Right ventricle myocardium inferior (tissue), 1 donor: ENCODE results near the gene SCARB1. TPM values are rescaled to one million over a fixed set of nuclear protein-coding genes. Genes with fewer than 3 reads are reported as not detected.
A peak's percentile ranks its signal among the peaks of the same experiment; 100 is the strongest.

ENCODE experiments used
- ATAC-seq: fragments of 200-7000 bp; cut with Tn5 transposase; one replicate; pipeline ENCODE4 v1.9.1; 2020; ENCODE audit warnings: mild to moderate bottlenecking, moderate library complexity
- DNase-seq: peaks from one replicate; pipeline ENCODE4 v3.0.0; 2021; ENCODE audit errors: missing footprints
- intact Hi-C: fragments of 100-400 bp; cut with DNase I; formaldehyde crosslinking; loops from one replicate; pipeline ENCODE4 v1.11.0; 2022
- total RNA-seq: library from RNA; stranded (reverse); fragmentation: NEBNext Ultra II Directional; extraction: Animal tissue kit (Norgen Biotek cat#: 25700); gene quantifications from one replicate; pipeline ENCODE4 v1.2.1, GENCODE V29; 2021
- donor health status: DM: no; HTN: yes; CAD: no; lungs with severe emphysema.

Gene SCARB1
- total RNA-seq, 1 donor from 2014 or later = 14.1 TPM

DNA sequence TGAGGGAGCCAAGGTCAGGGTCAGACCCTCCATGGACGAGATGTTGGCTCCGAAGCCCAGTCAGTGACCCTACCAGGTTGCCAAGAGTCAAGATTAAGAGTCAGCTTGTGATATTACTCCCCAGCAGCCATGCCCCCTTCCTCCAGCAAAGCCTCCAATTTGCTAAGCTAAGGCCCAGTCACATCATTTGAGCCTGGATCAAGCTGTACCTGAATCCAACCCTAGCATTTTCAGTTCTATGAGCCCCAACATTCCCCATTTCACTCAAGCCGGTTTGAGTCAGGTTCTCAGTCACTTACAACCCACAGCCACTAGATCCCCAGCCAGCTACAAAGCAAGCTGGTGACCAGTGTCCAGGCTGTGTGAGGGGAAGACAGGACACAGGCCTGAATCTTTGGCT is 49.9 kb downstream of the SCARB1 start:
- ATAC-seq (no peak), DNase-seq (no peak)
- intact Hi-C loops = no loop called here

DNA sequence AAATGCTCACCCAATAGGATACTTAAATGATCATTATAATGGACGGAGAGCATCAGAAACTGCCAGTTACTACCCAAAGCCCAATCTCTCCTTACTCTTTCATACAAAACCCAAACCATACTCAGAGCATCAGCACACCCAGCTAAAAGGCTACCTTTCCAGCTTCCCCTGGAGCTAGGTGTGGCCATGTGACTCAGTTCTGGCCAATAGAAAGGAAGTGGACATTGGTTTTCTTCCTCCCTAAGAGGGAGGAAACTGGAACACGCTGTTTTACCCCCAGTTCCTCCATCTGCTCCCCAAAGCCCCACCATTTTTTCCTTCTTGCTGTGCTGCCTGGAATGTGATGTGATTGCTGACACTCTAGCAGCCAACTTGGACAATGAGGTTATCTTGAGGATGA is 50.7 kb downstream of the SCARB1 start:
- ATAC-seq (no peak), DNase-seq (no peak)
- intact Hi-C loops = no loop called here

DNA sequence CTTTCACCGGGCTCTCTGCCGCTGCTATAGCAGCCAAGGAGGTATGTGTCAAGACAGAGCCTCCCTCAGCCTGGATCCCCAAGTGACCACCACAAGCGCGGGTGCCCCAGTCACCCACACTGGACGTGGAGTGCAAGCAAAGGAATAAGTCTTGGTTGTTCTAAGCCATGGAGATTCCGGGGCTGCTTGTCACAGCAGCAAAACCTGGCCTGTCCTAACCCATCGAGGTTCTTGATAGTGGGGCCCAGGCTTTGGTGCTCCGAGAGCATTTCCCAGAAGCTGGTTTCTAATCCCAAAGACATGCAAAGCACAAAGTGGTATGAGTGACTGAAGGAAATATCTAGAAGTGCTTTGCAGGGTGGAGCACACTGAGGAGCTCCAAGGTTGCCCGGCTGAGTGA is 51.3 kb downstream of the SCARB1 start:
- ATAC-seq (no peak), DNase-seq (no peak)
- intact Hi-C loops = no loop called here

DNA sequence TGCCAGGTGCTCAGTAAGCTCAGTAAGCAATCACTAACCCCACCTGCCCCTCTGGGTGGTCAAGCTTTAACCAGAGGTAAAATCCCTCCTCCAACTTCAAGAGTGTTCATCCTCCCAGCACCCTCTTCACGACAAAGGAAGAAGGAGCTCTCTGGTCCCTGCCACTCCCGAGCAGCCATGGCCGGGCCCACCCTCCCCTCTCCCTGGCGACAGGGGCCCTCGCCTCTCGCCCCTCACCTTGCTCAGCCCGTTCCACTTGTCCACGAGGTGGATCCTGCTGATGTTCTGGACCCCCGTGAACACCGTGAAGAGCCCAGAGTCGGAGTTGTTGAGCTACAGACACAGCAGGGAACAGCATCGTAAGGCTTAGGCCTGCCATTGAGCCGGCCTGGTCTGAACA is 52.0 kb downstream of the SCARB1 start:
- no peak for DNase-seq
- intact Hi-C loops = no loop called here

DNA sequence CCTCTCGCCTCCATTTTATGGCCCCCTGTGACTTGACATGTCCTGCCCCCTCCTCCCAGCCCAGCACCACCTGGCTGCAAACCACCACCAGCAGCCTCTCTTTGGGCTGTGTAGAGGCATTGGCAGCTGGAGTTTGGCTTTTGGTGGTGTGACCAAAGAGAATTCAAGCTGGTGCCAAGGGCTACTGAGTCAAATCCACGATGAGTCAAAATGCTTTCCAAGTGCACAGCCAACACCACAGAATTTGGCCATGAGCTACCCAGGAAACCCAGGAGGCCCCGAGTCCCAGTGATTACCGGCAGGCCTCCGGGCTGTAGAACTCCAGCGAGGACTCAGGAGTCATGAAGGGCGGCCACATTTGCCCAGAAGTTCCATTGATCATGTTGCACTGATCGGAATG is 53.8 kb downstream of the SCARB1 start:
- DNase-seq (no peak), ATAC-seq (no peak)
- intact Hi-C loops = loop anchor here (10.0 kb wide), 1 partner anchor 75 kb away; no protein-coding TSS in a partner anchor

More for the DNA sequence above, 52.0 kb downstream of the SCARB1 start:
- ATAC-seq = no peak

DNA sequence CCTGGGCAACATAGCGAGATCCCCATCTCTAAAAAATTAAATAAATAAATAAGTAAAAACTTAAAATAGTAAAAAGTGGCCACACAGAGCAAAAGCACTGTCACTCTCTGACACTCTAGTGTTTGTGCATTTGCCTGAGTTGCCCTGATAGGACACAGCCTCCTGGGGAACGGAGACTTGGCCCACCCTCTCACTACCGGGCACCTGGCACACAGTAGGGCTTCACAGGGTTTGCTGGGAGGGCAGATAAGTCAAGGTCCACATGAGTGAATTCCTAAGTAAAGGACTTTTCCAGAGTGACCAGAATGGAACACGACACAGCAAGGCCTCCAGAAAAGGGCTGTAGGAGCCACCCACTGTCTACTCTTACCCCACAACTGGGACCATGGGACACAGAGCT is 54.3 kb downstream of the SCARB1 start:
- intact Hi-C loops = loop anchor here (10.0 kb wide), 1 partner anchor 75 kb away; no protein-coding TSS in a partner anchor
- no peak for DNase-seq
- ATAC-seq = no peak

DNA sequence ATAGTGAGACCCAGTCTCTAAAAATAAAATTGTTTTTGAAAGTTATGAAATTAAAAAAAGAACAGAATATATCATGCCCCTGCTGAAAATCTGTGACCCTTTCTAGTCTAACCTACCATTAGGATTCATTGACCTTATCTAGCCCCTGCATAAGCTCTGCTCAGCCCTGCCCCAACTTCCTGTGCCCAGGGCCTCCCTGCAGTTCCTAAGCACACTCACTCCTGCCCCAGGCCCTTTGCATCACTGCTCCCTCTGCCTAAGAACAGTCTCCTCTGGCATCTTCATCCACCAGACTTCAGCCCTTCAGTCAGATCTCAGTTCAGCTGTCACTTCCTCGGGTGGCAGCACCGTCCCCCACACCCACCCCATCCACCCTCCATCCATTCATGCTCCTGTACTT is 55.4 kb downstream of the SCARB1 start:
- ATAC-seq = no peak
- no peak for DNase-seq
- intact Hi-C loops = loop anchor here (10.0 kb wide), 1 partner anchor 77 kb away; no protein-coding TSS in a partner anchor

DNA sequence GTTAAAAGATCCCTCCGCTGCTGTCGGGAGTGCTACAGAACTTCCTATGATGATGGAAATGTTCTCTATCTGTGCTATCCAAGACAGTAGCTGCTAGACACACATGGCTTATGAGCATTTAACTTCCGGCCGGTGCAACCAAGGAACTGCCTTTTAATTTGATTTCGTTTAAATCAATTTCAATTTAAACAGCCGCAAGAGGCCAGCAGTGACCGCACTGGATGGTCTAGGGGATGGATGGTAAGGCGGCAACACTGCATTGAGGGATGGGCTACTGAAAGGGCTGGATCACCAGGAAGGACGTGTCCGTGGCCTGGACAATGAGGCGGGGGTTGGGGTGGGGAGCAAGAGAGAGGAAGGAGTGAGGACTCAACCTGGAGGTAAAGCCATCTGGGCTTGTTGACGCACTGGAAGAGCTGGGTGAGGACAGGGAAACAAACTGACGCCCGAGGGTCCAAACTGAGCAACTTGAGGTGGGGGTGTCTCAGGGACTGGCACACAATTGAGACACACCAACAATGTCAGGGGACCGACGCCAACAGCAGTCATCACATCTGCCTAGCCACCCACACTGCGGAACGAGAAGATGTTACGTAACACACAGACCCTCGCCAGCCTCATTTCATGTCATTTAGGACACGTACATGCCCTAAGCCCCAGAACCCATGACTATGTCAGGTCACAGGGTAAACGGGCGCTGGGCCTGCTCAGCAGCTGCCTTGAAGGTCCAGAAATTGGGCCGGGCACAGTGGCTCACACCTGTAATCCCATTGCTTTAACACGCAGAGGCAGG is 57.6 kb downstream of the SCARB1 start:
- no peak for ATAC-seq
- intact Hi-C loops = loop anchor here (10.0 kb wide), 1 partner anchor 79 kb away; no protein-coding TSS in a partner anchor

DNA sequence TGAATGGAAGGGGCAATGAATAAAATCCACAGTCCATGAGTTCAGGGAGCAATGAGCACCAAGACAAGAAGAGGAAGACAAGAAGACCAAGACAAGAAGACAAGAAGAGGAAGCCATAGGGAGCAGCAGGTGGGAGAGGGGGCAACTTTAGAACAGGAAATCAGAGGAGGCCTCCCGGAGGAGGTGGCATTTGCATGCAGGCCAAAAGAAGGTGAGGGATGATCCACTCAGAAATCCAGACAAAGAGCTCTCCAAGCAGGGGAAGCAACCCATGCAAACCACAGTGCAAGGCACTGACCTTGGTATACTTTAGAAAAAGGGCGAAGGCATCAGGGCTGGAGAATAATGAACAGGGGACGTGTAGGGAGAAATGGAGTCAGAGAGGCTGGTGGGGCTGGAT is 58.6 kb downstream of the SCARB1 start:
- DNase-seq = no peak
- no peak for ATAC-seq
- intact Hi-C loops = loop anchor here (10.0 kb wide), 1 partner anchor 80 kb away; no protein-coding TSS in a partner anchor

More for the DNA sequence above, 57.6 kb downstream of the SCARB1 start:
- DNase-seq = no peak

DNA sequence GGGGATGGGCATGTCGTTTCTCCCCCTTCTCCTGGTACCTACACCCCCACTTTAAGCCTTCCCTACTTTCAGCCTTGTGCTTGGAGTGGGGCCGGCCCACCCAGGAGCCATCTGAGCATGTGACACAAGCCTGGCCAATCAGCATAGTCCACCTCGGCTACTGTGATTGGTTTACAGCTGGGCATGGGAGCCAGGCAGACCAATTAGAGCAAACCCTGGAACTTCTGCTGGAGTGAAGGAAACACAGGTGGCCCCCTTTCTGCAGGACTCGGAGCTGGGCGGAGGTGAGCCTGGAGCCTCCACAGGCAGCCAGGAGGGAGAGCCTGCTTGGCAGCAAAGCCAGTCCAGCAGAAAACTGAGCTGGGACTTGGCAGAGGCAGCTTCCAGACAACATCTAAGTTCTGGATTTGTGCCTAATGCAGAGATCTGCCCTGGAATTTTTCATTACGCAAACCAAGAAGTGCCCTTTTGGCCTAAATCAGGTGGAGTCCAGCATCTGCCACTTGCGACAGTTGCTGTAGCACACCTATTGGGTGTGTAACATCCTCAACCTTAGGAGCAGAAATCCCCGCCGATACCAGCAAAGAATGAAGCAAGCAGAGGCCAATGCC is 59.5 kb downstream of the SCARB1 start:
- DNase-seq (no peak), ATAC-seq (peak; percentile 63)
- intact Hi-C loops = loop anchor here (10.0 kb wide), 1 partner anchor 81 kb away; no protein-coding TSS in a partner anchor

DNA sequence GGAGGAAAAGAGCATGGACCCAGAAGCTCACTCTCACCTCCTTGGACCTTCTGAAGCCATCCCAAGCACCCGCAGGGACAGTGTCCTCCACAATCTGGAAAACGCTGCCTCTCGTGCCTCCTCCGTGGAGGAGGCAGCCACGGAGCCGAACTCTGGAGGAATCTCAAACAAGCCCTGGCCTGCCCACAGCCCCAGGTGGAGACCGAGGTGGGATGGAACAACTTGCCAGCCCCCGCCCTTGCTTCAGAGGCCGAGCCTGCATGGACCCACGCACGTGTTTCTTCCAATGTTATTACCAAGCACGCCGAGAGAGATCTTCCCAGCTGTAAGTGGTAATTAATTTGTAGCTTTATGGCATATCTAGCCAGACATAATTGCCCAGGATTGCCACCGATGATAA is 61.3 kb downstream of the SCARB1 start:
- DNase-seq = no peak
- ATAC-seq = no peak
- intact Hi-C loops = loop anchor here (10.0 kb wide), 1 partner anchor 82 kb away; no protein-coding TSS in a partner anchor

DNA sequence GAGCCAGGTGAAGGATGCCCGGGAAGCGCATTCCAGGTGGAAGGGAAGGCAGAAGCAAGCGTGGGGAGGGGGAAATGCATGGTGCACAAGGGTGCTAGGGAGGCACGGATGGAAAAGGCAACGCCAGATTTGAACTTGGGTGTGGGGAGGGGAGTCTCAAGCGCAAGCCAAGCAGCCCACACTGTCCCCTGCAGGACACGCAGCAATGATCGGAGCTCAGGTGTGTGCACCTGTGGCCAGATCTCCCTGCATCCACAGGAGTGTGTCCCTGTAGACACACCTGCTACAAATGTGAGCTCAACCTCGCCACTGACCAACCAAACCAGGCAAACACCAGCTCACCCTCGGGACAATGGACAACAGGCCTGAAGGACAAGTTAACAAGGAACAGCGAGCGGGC is 63.2 kb downstream of the SCARB1 start:
- DNase-seq (no peak), ATAC-seq (no peak)
- intact Hi-C loops = loop anchor here (10.0 kb wide), 1 partner anchor 84 kb away; no protein-coding TSS in a partner anchor

DNA sequence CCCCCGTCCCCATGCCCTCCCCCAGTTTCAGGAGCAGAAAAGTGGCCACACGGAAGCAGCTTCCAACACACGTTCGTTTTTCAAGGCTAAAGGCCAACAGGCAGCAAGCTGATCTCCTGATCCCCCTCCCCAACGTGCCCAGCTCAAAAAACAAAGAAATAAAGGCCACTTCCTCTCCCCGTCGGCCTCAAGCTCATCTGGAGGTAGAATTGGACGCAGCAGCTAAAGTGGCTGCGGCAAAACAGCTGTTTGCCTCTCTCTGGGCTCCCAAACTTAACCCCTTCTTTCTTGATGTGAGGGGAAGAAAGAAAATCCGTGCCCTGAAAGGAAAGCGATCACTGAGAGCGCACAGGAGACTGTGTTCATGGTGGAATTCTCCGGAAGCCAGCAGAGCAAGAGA is 66.3 kb downstream of the SCARB1 start:
- DNase-seq (no peak), ATAC-seq (no peak)
- intact Hi-C loops = no loop called here

DNA sequence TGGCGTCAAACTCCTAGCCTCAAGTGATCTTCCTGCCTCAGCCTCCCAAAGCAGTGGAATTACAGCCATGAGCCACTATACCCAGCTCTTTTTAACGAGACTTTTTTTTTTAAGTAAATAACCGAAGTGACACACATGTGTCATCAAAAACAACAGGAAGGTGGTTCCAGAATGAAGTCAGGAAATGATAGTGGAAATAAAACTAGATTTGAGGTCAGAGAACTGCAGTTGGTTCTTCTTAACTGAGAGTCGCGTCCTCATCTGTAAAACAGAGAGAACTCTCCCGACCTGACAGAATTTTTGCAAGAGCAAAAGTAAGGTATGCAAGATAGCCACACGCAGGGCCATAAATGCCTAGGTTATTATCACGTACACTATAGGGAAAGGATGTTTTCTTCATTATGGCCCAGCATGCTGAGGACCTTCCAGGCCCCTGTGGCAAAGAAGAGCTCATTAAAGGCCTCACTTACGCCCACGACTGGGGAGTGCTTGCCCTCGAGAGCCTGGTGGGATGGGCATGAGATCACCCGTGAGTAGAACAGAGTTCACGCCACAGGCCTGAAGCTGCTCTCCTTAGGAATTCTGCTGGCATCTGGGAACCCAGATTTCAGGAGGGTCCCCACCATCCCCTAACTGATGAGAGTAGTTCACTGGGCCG is 67.2 kb downstream of the SCARB1 start:
- no peak for DNase-seq
- ATAC-seq = no peak
- intact Hi-C loops = no loop called here

DNA sequence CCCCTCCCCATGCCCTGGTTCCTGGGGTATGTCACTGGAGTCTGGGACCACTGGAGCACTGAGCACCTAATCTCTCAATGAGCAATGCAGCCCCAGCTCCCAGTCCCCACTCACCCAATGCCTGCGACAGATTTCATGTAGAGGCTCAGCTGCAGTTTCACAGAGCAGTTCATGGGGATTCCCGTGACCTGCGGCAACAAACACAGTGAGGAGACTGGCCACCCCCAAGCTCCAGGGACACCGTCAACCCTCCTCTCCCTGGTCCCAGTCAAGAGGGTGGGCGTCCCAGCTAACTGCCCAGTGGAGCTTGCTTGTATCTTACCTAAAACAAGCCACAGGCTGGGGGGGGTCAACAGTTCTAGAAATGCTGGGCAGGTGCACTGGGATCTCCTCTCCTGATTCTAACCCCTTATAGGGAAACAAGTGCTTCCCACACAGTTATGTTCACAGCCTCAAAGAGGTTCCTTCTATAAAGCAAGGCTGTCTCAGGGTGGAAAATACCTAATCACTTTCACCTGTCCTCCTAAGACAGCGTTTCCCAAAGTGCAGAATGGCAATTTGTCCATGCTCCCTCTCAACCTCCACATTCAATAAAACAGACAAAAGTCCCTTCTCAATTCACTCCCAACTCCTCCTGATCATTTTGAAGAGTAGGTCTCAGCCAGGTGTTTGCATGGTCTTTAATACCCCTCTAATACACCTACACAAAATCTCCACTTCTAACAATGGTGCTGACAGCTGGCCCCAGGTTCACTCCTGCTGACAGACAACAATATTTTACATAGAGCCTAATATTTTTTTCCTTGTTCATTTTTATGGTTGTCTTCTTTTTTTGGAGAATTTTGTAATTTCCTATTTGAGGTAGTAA is 68.3 kb downstream of the SCARB1 start:
- intact Hi-C loops = no loop called here
- no peak for ATAC-seq
- no peak for DNase-seq

DNA sequence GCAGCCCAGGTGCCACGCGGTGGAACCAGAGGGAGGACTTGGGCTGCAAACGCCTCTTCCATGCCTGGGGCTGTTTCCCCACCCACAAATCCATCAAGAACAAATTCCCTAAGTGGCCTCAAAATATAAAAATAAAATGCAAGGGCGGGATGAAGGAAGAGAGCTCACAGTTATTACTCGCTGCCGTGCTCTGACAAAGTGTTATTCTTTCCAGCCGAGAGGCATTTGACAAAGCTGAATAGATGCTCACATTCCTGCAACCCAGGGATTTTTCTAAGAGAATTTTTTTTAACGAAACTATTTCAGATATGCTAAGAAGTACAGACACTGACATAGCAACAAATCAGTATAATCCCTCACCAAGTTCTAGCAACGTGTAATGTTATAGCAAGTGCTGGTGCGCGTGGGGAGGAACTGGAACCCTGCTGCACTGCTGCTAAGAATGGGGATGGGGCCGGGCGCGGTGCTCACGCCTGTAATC is 70.7 kb downstream of the SCARB1 start:
- ATAC-seq = no peak
- intact Hi-C loops = no loop called here

DNA sequence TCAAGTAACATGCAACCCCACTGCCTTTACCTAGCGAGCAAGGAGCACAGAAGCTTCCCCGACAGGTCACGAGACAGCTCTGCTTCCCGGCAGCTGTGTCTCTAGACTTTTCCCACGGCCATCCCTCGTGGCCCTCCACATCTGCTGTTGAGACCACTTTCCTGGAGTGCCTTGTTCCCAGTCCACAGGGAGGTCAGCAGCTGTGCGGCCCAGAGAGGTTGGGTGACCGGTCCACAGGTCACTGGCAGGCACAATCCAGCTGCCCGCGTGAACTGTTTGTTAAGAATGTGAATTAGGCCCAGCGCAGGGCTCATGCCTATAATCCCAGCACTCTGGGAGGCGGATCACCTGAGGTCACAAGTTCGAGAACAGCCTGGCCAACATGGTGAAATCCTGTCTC is 71.5 kb downstream of the SCARB1 start:
- ATAC-seq (no peak), DNase-seq (no peak)
- intact Hi-C loops = no loop called here

More for the DNA sequence above, 70.7 kb downstream of the SCARB1 start:
- no peak for DNase-seq

DNA sequence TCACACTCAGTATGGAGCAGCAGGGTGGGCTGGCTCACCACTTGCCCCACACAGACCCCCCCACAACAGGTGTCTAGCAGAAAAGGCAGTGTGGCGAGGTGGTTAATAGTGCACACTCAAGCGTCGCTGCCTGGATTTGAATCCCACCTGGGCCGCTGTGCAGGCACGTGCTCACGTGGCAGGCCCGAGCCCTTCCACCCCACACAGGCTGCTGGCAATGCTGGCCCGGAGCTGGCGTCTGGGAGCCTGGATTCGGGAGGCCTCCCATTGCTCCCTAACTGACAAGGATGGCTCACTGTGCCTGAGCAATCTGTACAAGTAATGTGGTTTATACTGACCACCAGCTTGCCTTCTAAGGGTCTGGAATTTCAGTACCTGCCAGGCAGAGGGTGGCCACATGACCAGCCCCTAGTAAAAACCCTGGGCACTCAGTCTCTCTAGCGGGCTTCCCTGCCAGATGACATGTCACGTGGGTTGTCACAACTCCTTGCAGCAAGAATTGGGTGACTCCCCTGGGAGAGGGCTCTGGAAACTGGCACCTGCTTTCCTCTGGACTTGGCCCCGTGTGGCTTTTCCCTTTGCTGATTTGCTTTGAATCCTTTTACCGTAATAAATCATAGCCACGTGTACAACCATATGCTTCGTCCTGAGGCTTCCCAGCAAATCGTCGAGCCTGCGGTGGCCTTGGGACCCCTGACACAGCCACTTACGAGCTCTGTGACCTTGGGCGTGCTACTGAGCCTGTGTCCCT is 72.8 kb downstream of the SCARB1 start:
- ATAC-seq (no peak), DNase-seq (no peak)
- intact Hi-C loops = no loop called here
